NOMO-1 (cell line): Measurements from ENCODE around the gene RGL1.

Source experiments
- DNase-seq, 2 experiments: peaks; one replicate each; lab custom pipeline; 2025; ENCODE audit not compliant: unreplicated experiment in 2 of 2; lab: John Stamatoyannopoulos, UW

Gene RGL1

DNA sequence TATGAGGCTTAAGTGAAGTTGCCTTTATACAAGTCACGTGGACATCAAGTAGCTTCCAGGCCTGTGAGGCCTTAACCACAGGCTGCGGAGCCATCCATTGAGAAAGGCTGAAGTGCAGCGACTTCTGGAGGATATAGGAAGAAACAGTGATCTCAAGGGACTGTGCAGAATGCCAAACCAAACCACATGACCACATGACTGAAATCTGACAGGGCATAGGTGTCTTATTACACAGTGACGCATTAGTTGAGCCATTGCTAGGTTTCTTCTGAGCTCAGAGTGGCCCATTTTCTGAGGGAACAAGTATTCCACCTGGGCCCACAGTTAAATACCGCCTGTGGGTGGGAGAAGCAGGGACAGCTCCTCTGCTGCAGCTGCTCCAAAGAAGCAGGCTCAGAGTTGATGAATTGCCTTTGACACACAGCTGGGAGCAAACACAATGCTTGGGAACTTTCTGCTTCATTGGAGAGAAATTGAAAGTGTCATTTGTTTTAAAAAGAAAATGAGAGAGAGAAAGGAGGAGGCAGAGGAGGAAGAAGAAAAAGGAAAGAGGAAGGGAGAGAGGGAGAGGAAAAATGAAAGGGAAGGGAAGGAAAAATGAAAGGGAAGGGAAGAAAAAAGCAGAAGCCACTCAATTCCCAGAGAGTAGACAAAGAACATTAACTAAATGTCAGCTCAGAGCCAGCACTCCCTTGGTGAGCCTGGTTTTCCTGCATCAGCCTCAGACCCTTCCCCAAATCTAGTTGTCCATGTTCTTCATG lies 138.2 kb downstream of the RGL1 start:
- peak; percentile 69 to 94 for DNase-seq

DNA sequence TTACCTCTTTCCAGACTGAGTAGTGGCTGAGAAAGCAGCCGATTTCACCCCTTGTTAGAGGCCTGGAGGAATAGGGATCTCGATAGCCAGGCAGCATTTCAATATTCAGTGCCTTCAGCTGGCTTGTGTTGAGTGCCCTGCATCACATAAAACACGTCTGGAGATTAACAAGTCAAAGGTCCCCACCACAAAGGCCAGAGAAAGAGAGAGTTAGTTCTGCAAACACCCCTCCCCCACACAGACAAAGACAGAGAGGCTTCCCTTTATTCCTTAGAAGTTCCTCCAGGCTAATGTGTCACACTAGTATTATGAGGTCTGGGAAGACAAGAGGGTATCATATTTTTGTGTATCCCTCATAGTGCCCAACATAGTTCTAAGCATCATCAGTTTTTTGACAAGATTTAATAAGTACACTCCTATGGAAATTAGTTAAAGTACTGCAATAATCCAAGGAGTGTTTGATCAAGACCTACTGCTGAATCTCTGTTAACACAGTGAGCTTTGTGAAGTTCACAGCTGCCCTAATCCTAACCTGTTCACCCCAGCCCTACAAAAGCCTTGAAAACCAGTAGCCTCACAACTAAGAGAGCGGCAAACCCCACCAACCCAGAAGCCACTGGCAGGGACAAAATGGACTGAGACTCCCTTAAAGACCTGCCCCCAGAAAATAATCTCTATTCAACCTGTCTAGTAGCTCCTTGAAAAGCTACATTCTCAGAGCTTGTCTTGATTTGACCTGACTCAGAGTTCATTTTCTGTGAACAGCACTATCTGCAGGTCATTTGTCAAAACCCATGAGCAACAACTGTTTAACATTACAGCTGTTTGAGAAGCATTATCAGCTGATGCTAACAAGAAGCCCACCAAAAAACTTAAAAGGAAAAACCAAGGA lies 140.8 kb downstream of the RGL1 start:
- DNase-seq = peak; percentile 28 to 52

DNA sequence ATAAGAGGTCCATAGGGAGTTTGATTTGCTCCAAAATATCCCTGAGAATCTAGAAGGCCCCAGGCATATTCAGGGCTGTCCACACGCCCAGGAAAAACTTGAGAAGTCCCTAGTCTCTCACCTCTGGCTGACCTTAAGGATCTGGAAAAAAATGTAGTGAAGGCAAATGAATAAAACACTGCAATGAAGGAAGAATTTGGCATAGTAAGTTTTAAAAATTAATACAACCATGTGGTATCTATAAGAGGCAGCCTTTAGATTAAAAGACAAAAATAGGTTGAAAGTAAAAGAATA lies 141.3 kb downstream of the RGL1 start:
- no peak for DNase-seq

DNA sequence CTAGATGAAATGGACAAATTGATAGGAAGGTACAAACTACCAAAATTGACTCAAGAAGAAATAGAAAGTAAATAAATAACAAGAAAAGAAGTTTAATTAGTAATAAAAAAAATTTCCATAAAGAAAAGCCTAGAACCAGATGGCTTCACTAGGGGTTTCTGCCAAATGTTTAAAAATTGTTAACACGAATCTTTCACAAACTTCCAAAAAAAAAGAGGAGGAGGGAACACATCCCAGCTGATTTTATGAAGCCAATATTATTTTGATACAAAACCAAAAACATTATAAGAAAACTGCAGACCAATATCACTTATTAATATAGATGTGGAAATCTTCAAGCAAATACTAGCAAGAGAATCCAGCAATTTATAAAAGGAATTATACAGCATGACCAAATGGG lies 143.1 kb downstream of the RGL1 start:
- DNase-seq = no peak

DNA sequence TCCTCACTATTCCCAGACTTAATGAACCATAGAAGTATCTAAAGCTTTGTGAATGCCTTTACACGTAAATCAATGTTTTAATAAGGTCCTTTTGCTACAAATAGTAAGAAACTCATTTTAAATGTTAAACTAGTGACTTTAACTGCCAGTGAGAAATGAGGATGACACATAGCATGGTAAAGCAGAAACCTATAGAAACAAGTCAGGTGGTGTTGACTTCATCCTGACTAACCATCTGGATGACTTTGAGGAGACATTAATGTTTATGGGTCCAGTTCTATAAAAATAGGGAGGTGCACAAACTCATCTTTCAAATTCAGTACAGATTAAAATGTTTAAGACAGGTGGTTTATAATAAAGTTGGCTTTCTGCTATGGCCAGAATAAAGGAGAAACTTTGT lies 147.2 kb downstream of the RGL1 start:
- DNase-seq = no peak

DNA sequence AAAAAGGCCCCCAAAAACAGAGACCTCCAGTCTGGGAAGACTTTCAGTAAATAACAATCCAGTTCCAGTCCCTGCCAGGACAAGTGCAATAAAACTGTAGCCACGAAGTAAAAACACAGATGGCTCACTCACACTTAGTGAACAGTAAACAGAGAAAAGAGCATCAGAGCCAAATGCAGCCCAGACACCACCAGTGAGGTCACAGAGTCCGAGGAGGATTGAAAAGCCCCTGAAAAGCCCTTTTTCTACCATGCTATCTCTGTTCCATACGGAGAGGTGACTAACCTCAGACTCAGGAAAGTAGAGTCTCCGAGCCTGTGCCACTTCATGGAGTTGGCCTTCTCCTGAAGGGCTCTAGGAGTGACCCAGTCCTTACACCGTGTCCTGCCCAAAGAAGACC lies 148.1 kb downstream of the RGL1 start:
- DNase-seq = no peak

DNA sequence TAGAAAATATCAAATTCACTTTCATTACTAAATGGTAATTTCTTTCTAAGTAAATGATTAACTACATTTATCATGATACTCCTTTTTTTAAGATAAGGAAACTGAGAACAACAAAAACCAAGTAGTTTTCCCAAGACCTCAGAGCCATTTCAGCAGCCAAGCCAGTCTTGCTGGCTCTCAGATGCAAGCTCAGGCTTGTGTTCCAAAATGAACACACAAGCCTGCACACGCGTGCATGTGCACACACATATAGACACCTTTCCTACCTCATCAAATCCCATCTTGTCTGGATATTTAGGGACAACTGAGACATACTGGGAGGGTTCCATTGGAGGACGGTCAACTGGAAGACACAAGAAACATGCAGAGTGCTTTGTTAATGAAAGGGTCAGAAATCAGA lies 149.6 kb downstream of the RGL1 start:
- DNase-seq = no peak

DNA sequence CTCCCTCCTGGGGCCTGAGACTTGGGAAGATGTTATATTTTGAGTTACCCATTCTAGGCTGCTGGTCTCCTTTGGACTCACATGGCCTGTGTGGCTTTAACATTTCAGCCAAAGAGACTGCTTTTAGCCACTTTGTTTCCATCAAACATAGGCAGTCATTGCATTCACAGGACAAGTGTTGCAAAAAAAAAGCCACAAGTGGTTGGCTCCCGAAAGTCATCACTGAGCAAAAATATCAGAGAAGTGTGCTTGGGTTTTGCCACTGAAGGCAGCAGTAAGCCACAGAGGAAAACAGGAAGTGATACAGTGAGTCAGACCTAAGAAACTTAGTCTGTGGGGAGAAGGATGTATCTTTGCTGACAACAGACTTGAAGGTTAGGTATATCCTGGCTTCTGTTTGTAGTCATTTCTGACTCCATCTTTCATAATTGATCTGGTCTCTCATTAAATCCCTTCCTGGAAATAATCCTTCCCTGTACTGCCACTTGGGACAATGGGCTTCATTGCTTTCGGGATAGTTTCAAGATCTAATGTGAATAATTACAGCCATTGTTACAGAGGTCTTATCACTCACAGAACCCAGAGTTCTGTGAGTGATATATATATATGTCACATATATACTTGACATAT lies 151.8 kb downstream of the RGL1 start:
- peak; percentile 95 to 99 for DNase-seq

DNA sequence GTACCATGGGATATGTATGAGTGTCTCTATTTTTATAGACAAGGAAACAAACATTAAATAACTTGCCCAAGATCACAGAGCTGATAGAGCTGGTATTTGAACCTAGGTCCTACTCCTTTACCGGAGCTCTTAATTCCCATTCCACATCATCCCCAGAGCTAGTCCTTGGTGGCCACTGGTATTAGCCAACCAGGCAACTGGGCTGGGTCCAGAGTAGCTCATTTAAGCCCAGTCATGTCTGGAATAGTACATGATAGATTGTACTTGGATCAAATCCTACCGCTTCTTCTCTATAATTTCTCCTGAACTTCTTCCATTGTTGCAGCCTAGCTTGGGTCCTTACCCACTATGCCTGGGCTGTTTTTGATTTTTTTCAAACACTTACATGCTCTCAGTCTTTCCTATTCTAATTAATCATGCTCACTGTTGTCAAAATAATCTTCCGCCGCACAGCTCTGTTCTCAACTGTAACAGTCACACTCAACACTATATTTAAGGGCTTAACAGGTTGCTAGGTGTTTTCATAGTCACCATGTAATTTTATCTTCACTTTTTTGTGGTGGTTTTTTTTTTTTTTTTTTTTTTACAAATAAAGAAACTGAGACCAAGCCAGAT lies 152.4 kb downstream of the RGL1 start:
- no peak for DNase-seq

DNA sequence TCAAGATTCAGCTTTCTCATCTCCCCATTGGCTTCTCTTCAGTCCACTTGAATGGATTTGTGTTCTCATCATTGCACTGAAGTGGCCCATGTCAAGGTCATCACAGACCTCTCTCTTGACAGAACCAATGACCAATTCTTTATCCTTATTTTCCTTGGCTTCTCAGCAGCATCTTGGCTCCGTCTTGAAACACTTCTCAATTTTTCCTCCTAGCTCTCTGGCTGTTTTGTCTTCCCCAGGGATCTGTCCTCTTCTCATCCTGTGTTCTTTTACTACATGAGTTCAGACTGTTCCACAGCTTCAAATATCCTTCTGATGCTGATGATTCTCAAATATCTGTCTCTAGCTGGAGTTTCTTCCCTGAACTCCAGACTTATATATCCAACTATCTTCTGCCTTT lies 154.0 kb downstream of the RGL1 start:
- DNase-seq = no peak

DNA sequence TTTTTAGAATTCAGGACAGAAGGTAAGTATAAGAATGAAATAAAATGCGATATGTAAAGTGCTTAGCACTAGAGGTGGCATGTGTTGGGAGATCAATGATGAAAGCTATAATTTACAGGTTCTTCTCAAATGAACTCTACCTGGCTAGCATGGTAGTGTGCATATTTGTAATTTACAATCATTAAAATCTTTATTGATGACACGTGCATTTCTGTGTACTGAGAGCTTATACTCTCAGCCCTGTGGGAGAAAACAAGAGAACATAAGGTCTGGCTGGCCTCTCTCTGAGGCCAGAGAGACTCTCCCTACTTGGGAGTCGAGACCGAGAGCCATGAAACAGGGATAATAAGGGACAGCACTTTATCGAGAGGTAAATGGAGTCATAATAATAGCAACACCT lies 156.2 kb downstream of the RGL1 start:
- DNase-seq = no peak

DNA sequence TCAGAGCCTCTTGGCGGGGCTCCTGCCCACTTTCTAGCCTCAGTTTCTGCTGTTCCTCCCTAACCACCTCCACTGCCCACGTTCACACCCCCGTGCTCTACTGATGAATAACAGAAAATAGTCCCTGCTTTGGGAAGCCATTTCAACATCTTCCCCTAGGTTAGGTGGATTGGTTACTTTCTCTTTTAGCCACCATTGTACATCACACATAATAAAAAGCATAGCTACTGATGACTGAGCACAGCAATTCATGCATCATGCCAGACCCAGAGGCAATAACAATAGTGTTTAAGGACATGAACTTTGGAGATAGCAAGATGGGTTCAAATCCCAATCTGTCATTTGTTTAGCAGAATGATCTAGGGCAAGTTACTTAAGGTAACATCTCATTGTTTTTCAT lies 158.0 kb downstream of the RGL1 start:
- no peak for DNase-seq

DNA sequence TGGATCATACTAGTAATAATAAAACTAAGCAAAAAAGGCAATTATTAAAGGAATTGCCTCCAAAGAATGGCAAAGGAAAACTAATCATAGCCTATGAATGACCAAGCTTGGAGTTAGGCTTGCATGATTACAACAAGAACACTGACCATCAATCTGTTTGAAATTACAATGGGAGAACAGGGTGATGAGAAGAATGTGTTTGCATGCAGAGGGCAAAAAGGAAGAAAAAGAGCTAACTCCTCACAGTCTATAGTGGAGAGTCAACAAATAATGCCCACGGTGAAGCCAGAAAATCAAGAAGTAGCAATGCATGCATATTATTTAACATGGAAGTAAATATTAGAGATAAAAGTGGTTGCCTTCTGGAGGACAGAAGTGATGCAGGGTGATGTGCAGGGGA lies 160.8 kb downstream of the RGL1 start:
- no peak for DNase-seq

DNA sequence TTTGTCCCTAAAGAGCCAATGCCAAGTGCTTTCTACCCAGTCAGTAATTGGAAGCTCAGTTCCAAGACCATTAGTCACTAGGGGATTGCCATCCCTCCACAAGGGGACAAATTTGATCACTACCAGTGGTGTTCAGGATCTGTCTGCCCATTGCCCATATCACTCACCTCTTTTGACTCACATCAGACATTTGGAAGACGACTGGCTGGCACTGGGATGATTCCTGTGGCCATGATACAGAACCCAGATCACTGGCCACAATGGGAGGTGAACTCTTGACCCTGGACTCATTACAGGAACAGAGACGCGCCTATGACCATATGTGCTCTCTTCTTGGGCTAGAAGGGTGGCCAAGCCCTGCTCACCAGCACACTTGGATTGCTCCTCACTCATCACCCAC lies 161.6 kb downstream of the RGL1 start:
- DNase-seq = no peak

DNA sequence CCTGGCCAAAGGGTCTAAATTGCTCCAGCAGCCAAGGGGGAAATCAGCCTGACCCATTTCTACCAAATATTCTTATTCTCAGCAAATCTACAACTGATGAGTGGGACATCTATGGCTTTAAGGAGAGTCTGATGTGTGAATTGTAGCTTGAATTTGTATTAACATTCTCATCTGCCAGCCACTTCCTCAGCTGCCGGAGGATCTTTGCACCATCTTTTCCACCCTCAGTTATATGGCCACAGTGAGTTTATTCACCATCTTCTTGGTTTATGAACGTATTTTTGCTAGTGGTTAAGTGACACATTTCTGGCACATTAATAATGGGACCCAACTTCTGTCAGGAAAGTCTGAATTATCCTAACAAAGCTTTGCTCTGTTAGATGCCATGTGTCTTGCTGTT lies 163.0 kb downstream of the RGL1 start:
- DNase-seq = no peak

DNA sequence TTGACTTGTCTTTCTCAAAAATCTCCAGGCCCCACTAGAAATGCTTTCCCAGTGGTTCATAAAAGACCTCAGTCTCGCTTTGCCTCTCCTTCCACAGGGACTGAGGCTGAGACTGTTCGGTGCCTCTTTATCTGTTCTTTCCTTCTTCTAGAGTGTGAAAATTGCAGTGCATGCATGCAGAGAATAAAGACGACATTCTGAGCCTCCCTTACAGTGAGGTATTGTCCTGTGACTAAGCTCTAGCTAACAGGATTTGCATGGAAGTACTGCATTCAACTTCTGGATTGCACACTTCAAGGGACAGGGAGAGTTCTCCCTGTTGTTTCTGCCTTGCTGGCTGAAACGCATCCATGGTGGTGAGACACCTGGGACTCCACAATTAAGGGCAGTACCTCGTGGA lies 163.5 kb downstream of the RGL1 start:
- no peak for DNase-seq

DNA sequence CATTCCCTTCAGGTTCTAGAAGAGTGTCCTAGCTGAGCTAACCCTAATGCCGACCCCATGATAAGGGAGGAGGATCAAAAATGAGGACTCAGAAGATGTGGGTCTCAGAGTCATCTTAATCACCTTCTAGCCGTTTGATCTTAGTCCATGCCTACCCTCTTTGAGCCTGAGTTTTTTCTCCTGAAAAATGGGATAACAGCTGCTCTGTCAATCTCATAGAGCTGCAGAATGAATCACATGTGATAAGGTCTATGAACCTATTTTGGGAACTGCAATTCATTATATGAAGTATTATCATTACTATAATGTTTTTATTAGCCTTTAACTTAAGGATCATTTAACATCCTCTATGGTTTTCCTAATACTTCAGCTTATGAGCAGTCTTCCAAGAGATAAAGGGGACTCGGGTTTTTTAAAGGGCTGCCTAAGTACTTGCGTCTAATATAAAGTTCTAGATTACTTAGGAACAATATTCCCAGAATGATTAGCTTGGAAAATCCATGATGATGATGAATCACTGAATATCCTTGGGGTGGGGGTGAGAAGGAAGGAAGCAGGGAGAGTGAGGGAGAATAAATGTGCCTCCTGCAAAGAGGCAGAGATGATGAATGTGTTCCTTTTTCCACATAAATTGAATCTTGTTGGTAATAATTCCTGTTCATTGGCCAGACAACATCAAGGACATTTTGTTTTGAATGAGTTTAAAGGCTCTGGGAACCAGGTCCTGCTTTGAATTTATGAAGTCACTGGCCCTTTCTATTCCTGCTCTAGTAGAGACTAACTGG lies 165.8 kb downstream of the RGL1 start:
- no peak for DNase-seq

DNA sequence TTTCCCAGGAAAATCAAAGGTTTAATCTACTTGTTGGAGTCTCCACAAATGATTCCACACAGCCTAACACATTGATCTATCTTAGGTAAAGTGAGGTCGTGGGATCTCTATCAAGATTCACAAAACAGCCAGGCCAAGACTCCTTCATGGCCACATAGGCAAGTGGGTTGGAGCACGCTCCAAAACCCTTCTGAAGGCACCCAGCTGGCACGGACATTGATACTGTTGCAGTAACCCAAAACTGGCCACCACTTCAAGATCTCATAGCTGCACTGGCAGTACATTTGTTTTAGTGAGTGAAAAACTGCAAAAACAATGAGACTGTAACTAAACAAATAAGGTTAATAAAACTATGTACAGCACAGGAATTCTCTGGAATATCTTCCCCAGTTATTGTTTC lies 170.7 kb downstream of the RGL1 start:
- no peak for DNase-seq

DNA sequence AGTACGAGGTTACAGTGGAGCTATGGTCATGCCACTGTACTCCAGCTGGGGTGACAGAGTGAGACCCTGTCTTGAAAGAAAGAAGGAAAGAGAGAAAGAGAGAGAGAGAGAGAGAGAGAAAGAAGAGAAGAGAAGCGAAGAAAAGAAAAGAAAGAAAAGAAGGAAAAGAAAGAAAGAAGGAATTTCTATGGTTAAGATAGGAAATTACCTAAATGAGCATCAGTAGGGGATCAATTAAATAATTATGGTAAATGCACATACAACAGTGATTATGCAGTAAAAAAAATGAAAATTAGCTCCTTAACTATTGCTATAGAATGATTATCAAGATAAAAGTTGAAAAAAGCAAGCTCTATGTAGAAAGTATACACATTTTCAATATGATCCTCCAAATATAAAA lies 172.8 kb downstream of the RGL1 start:
- no peak for DNase-seq
